Measurements from ENCODE around the gene ADGRL1.

The ADGRL1 gene

GRCh38 chr19:14166999-14167575, 38.9 kb downstream of the ADGRL1 start (continued):
- TF ChIP-seq CSRNP3 (CRISPR knock-in tag; IDR thresholded peaks at IDR 0.05) (no peak), ESRRG (CRISPR knock-in tag; IDR thresholded peaks at IDR 0.05) (no peak), ZNF565 (CRISPR knock-in tag; conservative IDR thresholded peaks at IDR 0.05; ENCODE audit: low read depth) (no peak)

GRCh38 chr19:14165990-14166830, 39.8 kb downstream of the ADGRL1 start:
- no peak for TF ChIP-seq TOX (CRISPR knock-in tag; IDR thresholded peaks at IDR 0.05; ENCODE audit: borderline replicate concordance)
- no peak for TF ChIP-seq POU6F1 (CRISPR knock-in tag; IDR thresholded peaks at IDR 0.05; ENCODE audit: borderline replicate concordance, low read depth)
- TF ChIP-seq BACH2 (CRISPR knock-in tag; IDR thresholded peaks at IDR 0.05; ENCODE audit: borderline replicate concordance) = no peak
- no peak for TF ChIP-seq GLIS3 (CRISPR knock-in tag; IDR thresholded peaks at IDR 0.05)
- TF ChIP-seq PPARA (CRISPR knock-in tag; IDR thresholded peaks at IDR 0.05; ENCODE audit: borderline replicate concordance) = no peak
- no peak for TF ChIP-seq RARB (CRISPR knock-in tag; IDR thresholded peaks at IDR 0.05)
- TF ChIP-seq ZFP30 (CRISPR knock-in tag; IDR thresholded peaks at IDR 0.05) = no peak
- ATAC-seq = no peak

GRCh38 chr19:14164724-14165493, 41.1 kb downstream of the ADGRL1 start:
- TF ChIP-seq ESRRG (CRISPR knock-in tag; IDR thresholded peaks at IDR 0.05) (no peak), POU6F1 (CRISPR knock-in tag; IDR thresholded peaks at IDR 0.05; ENCODE audit: borderline replicate concordance, low read depth) (no peak), ZFP30 (CRISPR knock-in tag; IDR thresholded peaks at IDR 0.05) (no peak), PATZ1 (CRISPR knock-in tag; IDR thresholded peaks at IDR 0.05; ENCODE audit: borderline replicate concordance) (no peak), ZFP3 (CRISPR knock-in tag; IDR thresholded peaks at IDR 0.05) (no peak), ZNF70 (CRISPR knock-in tag; IDR thresholded peaks at IDR 0.05) (no peak), CREB5 (CRISPR knock-in tag; IDR thresholded peaks at IDR 0.05; ENCODE audit: low read depth) (no peak), ZC3H10 (CRISPR knock-in tag; IDR thresholded peaks at IDR 0.05) (no peak), OSR1 (CRISPR knock-in tag; IDR thresholded peaks at IDR 0.05) (no peak), CSRNP3 (CRISPR knock-in tag; IDR thresholded peaks at IDR 0.05) (no peak), GLIS3 (CRISPR knock-in tag; IDR thresholded peaks at IDR 0.05) (no peak), CSDC2 (CRISPR knock-in tag; IDR thresholded peaks at IDR 0.05) (no peak), ZNF8 (CRISPR knock-in tag; IDR thresholded peaks at IDR 0.05) (no peak), ISL1 (CRISPR knock-in tag; IDR thresholded peaks at IDR 0.05) (no peak), RARB (CRISPR knock-in tag; IDR thresholded peaks at IDR 0.05) (no peak), SNAI2 (CRISPR knock-in tag; IDR thresholded peaks at IDR 0.05) (no peak)
- no peak for ATAC-seq
